ENCODE results near the gene FNIP2.
"Not testable (repeated sequence)": the region's sequence is repeated elsewhere in the genome, so short reads cannot be mapped to it uniquely, and the experiment has no call there.

FNIP2 gene

DNA sequence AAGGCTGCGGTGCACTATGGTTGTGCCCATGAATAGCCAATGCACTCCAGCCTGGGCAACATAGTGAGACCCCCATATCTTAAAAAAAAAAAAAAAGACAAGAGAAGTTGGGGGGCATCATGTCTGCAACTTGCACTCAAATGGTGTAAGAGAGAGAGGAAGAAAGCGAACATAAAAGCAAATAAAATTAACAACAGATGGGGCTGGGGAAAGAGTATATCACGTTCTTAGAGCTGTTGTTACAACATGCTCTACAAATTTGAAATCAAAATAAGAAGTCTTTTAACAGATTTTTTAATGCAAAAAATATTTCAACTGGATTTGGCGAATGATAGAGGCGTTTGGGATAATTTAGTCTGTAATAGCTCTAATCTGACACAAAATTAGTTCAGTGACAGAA is 144.9 kb downstream of the FNIP2 start:
- Histone ChIP-seq H3K9me2 (replicated peaks; ENCODE audit: low read depth, low read length) (no peaks in the 10 kb centered on the region), H3K9ac (ENCODE audit: low read depth, low read length, poor library complexity, severe bottlenecking) (no peak overlapping the region), H4K20me1 (ENCODE audit: insufficient read depth, low read length, poor library complexity, severe bottlenecking) (no peaks in the 10 kb centered on the region), H3K79me2 (ENCODE audit: insufficient read depth, low read length) (no peaks in the 10 kb centered on the region), H3K4me1 (ENCODE audit: insufficient read depth, low read length, poor library complexity, severe bottlenecking) (no peaks in the 10 kb centered on the region), H2AFZ (ENCODE audit: low read length) (no peak overlapping the region), H3K4me2 (ENCODE audit: low read depth, low read length, poor library complexity, severe bottlenecking) (no peak overlapping the region), H3K36me3 (ENCODE audit: insufficient read depth, low read length) (no peaks in the 10 kb centered on the region), H3K27me3 (ENCODE audit: insufficient read depth, low read length, poor library complexity, severe bottlenecking) (no peaks in the 10 kb centered on the region), H3K4me3 (ENCODE audit: low read length, poor library complexity, severe bottlenecking) (no peak overlapping the region), H3K9me3 (ENCODE audit: insufficient read depth, low read depth, low read length) (no peaks in the 10 kb centered on the region), H3F3A (ENCODE audit: low read depth) (no peaks in the 10 kb centered on the region)
- no peak for TF ChIP-seq EZH2phosphoT487 (IDR thresholded peaks at IDR 0.05; ENCODE audit: borderline replicate concordance)
- TF ChIP-seq, protein P1, sequence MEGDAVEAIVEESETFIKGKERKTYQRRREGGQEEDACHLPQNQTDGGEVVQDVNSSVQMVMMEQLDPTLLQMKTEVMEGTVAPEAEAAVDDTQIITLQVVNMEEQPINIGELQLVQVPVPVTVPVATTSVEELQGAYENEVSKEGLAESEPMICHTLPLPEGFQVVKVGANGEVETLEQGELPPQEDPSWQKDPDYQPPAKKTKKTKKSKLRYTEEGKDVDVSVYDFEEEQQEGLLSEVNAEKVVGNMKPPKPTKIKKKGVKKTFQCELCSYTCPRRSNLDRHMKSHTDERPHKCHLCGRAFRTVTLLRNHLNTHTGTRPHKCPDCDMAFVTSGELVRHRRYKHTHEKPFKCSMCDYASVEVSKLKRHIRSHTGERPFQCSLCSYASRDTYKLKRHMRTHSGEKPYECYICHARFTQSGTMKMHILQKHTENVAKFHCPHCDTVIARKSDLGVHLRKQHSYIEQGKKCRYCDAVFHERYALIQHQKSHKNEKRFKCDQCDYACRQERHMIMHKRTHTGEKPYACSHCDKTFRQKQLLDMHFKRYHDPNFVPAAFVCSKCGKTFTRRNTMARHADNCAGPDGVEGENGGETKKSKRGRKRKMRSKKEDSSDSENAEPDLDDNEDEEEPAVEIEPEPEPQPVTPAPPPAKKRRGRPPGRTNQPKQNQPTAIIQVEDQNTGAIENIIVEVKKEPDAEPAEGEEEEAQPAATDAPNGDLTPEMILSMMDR (conservative IDR thresholded peaks at IDR 0.05; ENCODE audit: low read length): no peak

DNA sequence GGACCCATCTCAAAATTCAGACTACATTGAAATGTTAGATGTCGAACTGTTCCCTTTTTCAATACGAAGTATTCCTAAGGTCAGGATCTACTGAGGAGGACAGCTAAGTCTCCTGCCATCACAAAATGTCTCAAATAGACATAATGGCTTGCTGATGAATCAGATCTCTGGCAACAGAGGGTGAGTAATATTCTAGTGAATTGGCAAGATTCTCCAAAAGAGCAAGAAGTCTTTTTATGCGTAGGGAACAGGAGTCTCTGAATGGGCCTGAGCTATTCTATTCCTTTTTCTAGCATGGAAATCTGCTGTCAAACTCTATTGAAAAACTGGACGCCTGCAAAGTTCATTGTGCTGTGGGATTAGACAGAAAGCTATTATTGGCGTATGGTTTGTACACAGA is 145.4 kb downstream of the FNIP2 start:
- H3K79me2 ChIP-seq (ENCODE audit: insufficient read depth, low read length): no peaks in the 10 kb centered on the region
- TF ChIP-seq, protein P1 (conservative IDR thresholded peaks at IDR 0.05; ENCODE audit: low read length): no peak
- no peak for TF ChIP-seq EZH2phosphoT487 (IDR thresholded peaks at IDR 0.05; ENCODE audit: borderline replicate concordance)
- no peak overlapping the region for H3K4me2 ChIP-seq (ENCODE audit: low read depth, low read length, poor library complexity, severe bottlenecking)
- no peaks in the 10 kb centered on the region for H3K27me3 ChIP-seq (ENCODE audit: insufficient read depth, low read length, poor library complexity, severe bottlenecking)
- no peaks in the 10 kb centered on the region for H3K36me3 ChIP-seq (ENCODE audit: insufficient read depth, low read length)
- no peaks in the 10 kb centered on the region for H3K9me3 ChIP-seq (ENCODE audit: insufficient read depth, low read depth, low read length)
- H3F3A ChIP-seq (ENCODE audit: low read depth): no peaks in the 10 kb centered on the region
- H3K9me2 ChIP-seq (replicated peaks; ENCODE audit: low read depth, low read length): no peaks in the 10 kb centered on the region
- no peak overlapping the region for H3K9ac ChIP-seq (ENCODE audit: low read depth, low read length, poor library complexity, severe bottlenecking)
- H2AFZ ChIP-seq (ENCODE audit: low read length): no peak overlapping the region
- no peaks in the 10 kb centered on the region for H4K20me1 ChIP-seq (ENCODE audit: insufficient read depth, low read length, poor library complexity, severe bottlenecking)
- no peak overlapping the region for H3K4me3 ChIP-seq (ENCODE audit: low read length, poor library complexity, severe bottlenecking)
- no peaks in the 10 kb centered on the region for H3K4me1 ChIP-seq (ENCODE audit: insufficient read depth, low read length, poor library complexity, severe bottlenecking)

DNA sequence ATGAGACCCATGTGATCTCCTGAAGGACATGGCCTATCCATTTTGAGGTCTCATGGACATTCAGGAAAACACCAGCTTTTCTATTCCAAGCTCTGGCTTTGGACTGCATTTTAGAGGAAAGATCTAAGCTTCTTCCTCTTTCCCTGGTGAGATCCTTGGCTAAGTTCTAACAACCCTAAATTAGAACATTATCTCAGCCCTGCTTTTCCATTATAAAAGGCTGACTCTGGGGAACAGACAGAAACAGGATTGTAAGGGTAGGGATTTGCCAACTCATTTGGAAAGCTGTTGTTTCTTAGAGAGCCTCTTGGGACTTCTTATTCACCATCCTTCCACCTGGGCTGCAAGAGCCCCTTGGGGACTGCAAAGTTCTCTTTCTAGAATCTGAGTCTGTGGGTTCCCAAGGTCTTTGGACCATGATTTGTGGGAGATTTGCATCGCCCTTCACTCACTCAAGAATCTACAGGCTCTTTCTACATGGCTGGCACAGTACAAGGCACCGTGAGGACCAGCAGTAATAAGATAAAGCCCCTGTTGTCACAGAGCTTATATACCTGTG is 146.9 kb downstream of the FNIP2 start:
- TF ChIP-seq EZH2phosphoT487 (IDR thresholded peaks at IDR 0.05; ENCODE audit: borderline replicate concordance): no peak
- TF ChIP-seq, protein P1 (conservative IDR thresholded peaks at IDR 0.05; ENCODE audit: low read length): no peak
- Histone ChIP-seq H4K20me1 (ENCODE audit: insufficient read depth, low read length, poor library complexity, severe bottlenecking) (no peaks in the 10 kb centered on the region), H3K9me2 (replicated peaks; ENCODE audit: low read depth, low read length) (no peaks in the 10 kb centered on the region), H3K9ac (ENCODE audit: low read depth, low read length, poor library complexity, severe bottlenecking) (no peak overlapping the region), H3K4me1 (ENCODE audit: insufficient read depth, low read length, poor library complexity, severe bottlenecking) (no peaks in the 10 kb centered on the region), H3K36me3 (ENCODE audit: insufficient read depth, low read length) (no peaks in the 10 kb centered on the region), H3K4me2 (ENCODE audit: low read depth, low read length, poor library complexity, severe bottlenecking) (no peak overlapping the region), H3F3A (ENCODE audit: low read depth) (no peaks in the 10 kb centered on the region), H3K4me3 (ENCODE audit: low read length, poor library complexity, severe bottlenecking) (no peak overlapping the region), H3K27me3 (ENCODE audit: insufficient read depth, low read length, poor library complexity, severe bottlenecking) (no peaks in the 10 kb centered on the region), H3K79me2 (ENCODE audit: insufficient read depth, low read length) (no peaks in the 10 kb centered on the region), H2AFZ (ENCODE audit: low read length) (no peak overlapping the region), H3K9me3 (ENCODE audit: insufficient read depth, low read depth, low read length) (no peaks in the 10 kb centered on the region)

DNA sequence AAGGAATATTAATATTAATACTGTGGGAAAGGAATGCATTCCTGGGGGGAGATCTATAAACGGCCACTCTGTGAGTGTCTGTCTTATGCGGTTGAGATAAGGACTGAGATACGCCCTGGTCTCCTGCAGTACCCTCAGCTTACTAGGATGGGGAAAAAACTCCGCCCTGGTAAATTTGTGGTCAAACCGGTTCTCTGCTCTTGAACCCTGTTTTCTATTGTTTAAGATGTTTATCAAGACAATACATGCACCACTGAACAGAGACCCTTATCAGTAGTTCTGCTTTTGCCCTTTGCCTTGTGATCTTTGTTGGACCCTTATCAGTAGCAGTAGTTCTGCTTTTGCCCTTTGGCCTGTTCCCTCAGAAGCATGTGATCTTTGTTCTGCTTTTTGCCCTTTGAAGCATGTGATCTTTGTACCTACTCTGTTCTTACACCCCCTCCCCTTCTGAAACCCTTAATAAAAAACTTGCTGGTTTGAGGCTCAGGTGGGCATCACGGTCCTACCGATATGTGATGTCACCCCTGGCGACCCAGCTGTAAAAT is 151.7 kb downstream of the FNIP2 start:
- not testable (repeated sequence) for H3K4me1 ChIP-seq (ENCODE audit: insufficient read depth, low read length, poor library complexity, severe bottlenecking); H3K4me3 ChIP-seq (ENCODE audit: low read length, poor library complexity, severe bottlenecking); H3K79me2 ChIP-seq (ENCODE audit: insufficient read depth, low read length); H3K9ac ChIP-seq (ENCODE audit: low read depth, low read length, poor library complexity, severe bottlenecking); H4K20me1 ChIP-seq (ENCODE audit: insufficient read depth, low read length, poor library complexity, severe bottlenecking); H3K9me2 ChIP-seq (replicated peaks; ENCODE audit: low read depth, low read length); H3K4me2 ChIP-seq (ENCODE audit: low read depth, low read length, poor library complexity, severe bottlenecking); H3K9me3 ChIP-seq (ENCODE audit: insufficient read depth, low read depth, low read length); H3K27me3 ChIP-seq (ENCODE audit: insufficient read depth, low read length, poor library complexity, severe bottlenecking); H2AFZ ChIP-seq (ENCODE audit: low read length); H3K36me3 ChIP-seq (ENCODE audit: insufficient read depth, low read length); H3F3A ChIP-seq (ENCODE audit: low read depth)

DNA sequence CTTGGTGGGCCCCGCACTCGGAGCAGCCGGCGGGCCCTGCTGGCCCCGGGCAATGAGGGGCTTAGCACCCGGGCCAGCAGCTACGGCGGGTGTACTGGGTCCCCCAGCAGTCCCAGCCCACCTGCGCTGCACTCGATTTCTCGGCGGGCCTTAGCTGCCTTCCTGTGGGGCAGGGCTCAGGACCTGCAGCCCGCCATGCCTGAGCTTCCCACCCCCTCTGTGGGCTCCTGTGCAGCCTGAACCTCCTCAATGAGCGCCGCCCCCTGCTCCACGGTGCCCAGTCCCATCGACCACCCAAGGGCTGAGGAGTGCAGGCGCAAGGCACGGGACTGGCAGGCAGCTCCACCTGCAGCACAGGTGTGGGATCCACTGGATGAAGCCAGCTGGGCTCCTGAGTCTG is 158.9 kb downstream of the FNIP2 start:
- not testable (repeated sequence) for H3K27me3 ChIP-seq (ENCODE audit: insufficient read depth, low read length, poor library complexity, severe bottlenecking); H2AFZ ChIP-seq (ENCODE audit: low read length); H3K4me2 ChIP-seq (ENCODE audit: low read depth, low read length, poor library complexity, severe bottlenecking); H3K9me3 ChIP-seq (ENCODE audit: insufficient read depth, low read depth, low read length); H3K9ac ChIP-seq (ENCODE audit: low read depth, low read length, poor library complexity, severe bottlenecking); H3K4me1 ChIP-seq (ENCODE audit: insufficient read depth, low read length, poor library complexity, severe bottlenecking); H3K36me3 ChIP-seq (ENCODE audit: insufficient read depth, low read length); H4K20me1 ChIP-seq (ENCODE audit: insufficient read depth, low read length, poor library complexity, severe bottlenecking); H3F3A ChIP-seq (ENCODE audit: low read depth); H3K4me3 ChIP-seq (ENCODE audit: low read length, poor library complexity, severe bottlenecking); H3K79me2 ChIP-seq (ENCODE audit: insufficient read depth, low read length); H3K9me2 ChIP-seq (replicated peaks; ENCODE audit: low read depth, low read length)
